ENCODE data around the gene CRYZL1. TPM values are rescaled to one million over a fixed set of nuclear protein-coding genes. Genes with fewer than 3 reads are reported as not detected.

The CRYZL1 gene
- total and polyA plus RNA-seq, 2 donors (not counting 1 experiment from before 2014, with no cell fraction given): 30.6 to 60.6 TPM

GRCh38 chr21:33572350-33572749 lies 69.2 kb downstream of the CRYZL1 start:
- H3K27ac ChIP-seq (ENCODE audit: low read length in 2 of 2): no peak overlapping the region
- Mint-ChIP-seq H3K4me1 (peaks cover 4% of the 10 kb centered on the region), H3K27me3 (no peaks in the 10 kb centered on the region), H3K9me3 (ENCODE audit: insufficient read depth) (no peaks in the 10 kb centered on the region), H3K27ac (no peak overlapping the region), H3K4me3 (no peak overlapping the region)
- ChIA-PET POLR2A (interaction anchor here (0.7 kb wide), 1 partner anchor 133 kb away, joined by 3 read pairs; no protein-coding TSS in a partner anchor), CTCF (no interaction called here)
- no peaks in the 10 kb centered on the region for H3K27me3 ChIP-seq (replicated peaks in 1 of 4; ENCODE audit: control extremely low read depth in 1 of 4, control insufficient read depth in 3 of 4, insufficient read depth in 4 of 4, low read length in 3 of 4)
- intact Hi-C loops (cut with micrococcal nuclease): no loop called here
- ATAC-seq (ENCODE audit: low read depth) (no peak), DNase-seq (no peak)
- TF ChIP-seq EZH2 (IDR thresholded peaks at IDR 0.05; ENCODE audit: borderline replicate concordance, insufficient read depth, low read depth, low read length, poor library complexity, severe bottlenecking) (no peak), CTCF (IDR thresholded peaks at IDR 0.05) (no peak)
- peaks cover 20% of the 10 kb centered on the region for H4K20me1 ChIP-seq (ENCODE audit: control insufficient read depth, insufficient read depth, low read length, poor library complexity, severe bottlenecking)
- H3K9ac ChIP-seq (ENCODE audit: low read length): no peak overlapping the region
- no peak overlapping the region for H3K4me2 ChIP-seq (replicated peaks; ENCODE audit: low read depth, low read length, poor library complexity, severe bottlenecking)
- no peaks in the 10 kb centered on the region for H3K4me1 ChIP-seq (ENCODE audit: control insufficient read depth in 2 of 2, insufficient read depth in 2 of 2, low read length in 2 of 2)
- WGBS (ENCODE audit: insufficient coverage): no CpG with 5 or more reads among the region's 3 CpGs
- H3K9me3 ChIP-seq (ENCODE audit: control extremely low read depth in 1 of 3, control insufficient read depth in 2 of 3, insufficient read depth in 1 of 3, low read length in 2 of 3): no peaks in the 10 kb centered on the region
- H3K4me3 ChIP-seq (ENCODE audit: control extremely low read depth in 1 of 5, extremely low read depth in 1 of 5, insufficient read depth in 1 of 5, low read depth in 2 of 5, low read length in 4 of 5): no peak overlapping the region
- peaks cover 16% of the 10 kb centered on the region for H3K79me2 ChIP-seq (ENCODE audit: control insufficient read depth, insufficient read depth, low read length)
- no peak overlapping the region for H2AFZ ChIP-seq (ENCODE audit: insufficient read depth, low read depth, low read length, poor library complexity, severe bottlenecking)
- H3K36me3 ChIP-seq (replicated peaks in 1 of 2; ENCODE audit: control extremely low read depth in 1 of 2, control insufficient read depth in 1 of 2, extremely low read depth in 1 of 2, insufficient read depth in 2 of 2, low read length in 1 of 2): peaks cover 17 to 74% of the 10 kb centered on the region in 2 experiments

DNA sequence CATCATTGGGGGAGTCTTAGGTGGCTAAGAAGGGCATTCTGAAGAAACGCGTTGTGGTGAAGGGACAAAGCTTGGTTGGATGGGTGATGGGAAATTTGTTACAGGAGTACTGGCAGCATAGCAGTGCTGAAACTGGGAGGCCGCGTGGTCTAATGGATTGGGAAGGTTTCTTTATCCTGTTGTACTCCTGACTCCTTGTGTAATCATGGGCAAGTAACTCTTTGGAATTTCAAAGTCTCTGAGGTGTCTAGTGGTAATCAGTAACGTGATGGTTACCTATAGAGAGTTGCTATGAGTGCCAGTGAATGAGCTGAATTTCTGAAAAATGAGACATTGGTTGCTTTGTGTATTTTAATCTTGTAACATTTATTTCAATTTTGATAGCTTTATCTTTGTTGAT lies 71.5 kb downstream of the CRYZL1 start:
- Mint-ChIP-seq H3K4me1 (peaks cover 4% of the 10 kb centered on the region), H3K9me3 (ENCODE audit: insufficient read depth) (no peaks in the 10 kb centered on the region), H3K27ac (no peak overlapping the region), H3K4me3 (no peak overlapping the region), H3K27me3 (no peaks in the 10 kb centered on the region)
- no peaks in the 10 kb centered on the region for H3K9me3 ChIP-seq (ENCODE audit: control extremely low read depth in 1 of 3, control insufficient read depth in 2 of 3, insufficient read depth in 1 of 3, low read length in 2 of 3)
- peaks cover 27% of the 10 kb centered on the region for H4K20me1 ChIP-seq (ENCODE audit: control insufficient read depth, insufficient read depth, low read length, poor library complexity, severe bottlenecking)
- DNase-seq: no peak
- POLR2A ChIA-PET: no interaction called here
- peaks cover 15 to 62% of the 10 kb centered on the region in 2 experiments for H3K36me3 ChIP-seq (replicated peaks in 1 of 2; ENCODE audit: control extremely low read depth in 1 of 2, control insufficient read depth in 1 of 2, extremely low read depth in 1 of 2, insufficient read depth in 2 of 2, low read length in 1 of 2)
- intact Hi-C loops (cut with micrococcal nuclease): no loop called here
- ATAC-seq (ENCODE audit: low read depth): no peak
- H3K27ac ChIP-seq (ENCODE audit: low read length in 2 of 2): no peak overlapping the region
- H3K9ac ChIP-seq (ENCODE audit: low read length): no peak overlapping the region
- WGBS (ENCODE audit: insufficient coverage): 100% methylated on average over 4 of the region's 5 CpGs
- no peak overlapping the region for H3K4me2 ChIP-seq (replicated peaks; ENCODE audit: low read depth, low read length, poor library complexity, severe bottlenecking)
- no peaks in the 10 kb centered on the region for H3K4me1 ChIP-seq (ENCODE audit: control insufficient read depth in 2 of 2, insufficient read depth in 2 of 2, low read length in 2 of 2)
- H3K27me3 ChIP-seq (replicated peaks in 1 of 4; ENCODE audit: control extremely low read depth in 1 of 4, control insufficient read depth in 3 of 4, insufficient read depth in 4 of 4, low read length in 3 of 4): no peaks in the 10 kb centered on the region
- H2AFZ ChIP-seq (ENCODE audit: insufficient read depth, low read depth, low read length, poor library complexity, severe bottlenecking): no peak overlapping the region
- peaks cover 28% of the 10 kb centered on the region for H3K79me2 ChIP-seq (ENCODE audit: control insufficient read depth, insufficient read depth, low read length)
- H3K4me3 ChIP-seq (ENCODE audit: control extremely low read depth in 1 of 5, extremely low read depth in 1 of 5, insufficient read depth in 1 of 5, low read depth in 2 of 5, low read length in 4 of 5): no peak overlapping the region
- CTCF ChIA-PET: no interaction called here
- no peak for TF ChIP-seq CTCF (IDR thresholded peaks at IDR 0.05)
- no peak for TF ChIP-seq EZH2 (IDR thresholded peaks at IDR 0.05; ENCODE audit: borderline replicate concordance, insufficient read depth, low read depth, low read length, poor library complexity, severe bottlenecking)

Measured in B cell (primary cell).